ENCODE results near the gene SCNN1B.
"Not testable (repeated sequence)": the region's sequence is repeated elsewhere in the genome, so short reads cannot be mapped to it uniquely, and the experiment has no call there.

The SCNN1B gene

DNA sequence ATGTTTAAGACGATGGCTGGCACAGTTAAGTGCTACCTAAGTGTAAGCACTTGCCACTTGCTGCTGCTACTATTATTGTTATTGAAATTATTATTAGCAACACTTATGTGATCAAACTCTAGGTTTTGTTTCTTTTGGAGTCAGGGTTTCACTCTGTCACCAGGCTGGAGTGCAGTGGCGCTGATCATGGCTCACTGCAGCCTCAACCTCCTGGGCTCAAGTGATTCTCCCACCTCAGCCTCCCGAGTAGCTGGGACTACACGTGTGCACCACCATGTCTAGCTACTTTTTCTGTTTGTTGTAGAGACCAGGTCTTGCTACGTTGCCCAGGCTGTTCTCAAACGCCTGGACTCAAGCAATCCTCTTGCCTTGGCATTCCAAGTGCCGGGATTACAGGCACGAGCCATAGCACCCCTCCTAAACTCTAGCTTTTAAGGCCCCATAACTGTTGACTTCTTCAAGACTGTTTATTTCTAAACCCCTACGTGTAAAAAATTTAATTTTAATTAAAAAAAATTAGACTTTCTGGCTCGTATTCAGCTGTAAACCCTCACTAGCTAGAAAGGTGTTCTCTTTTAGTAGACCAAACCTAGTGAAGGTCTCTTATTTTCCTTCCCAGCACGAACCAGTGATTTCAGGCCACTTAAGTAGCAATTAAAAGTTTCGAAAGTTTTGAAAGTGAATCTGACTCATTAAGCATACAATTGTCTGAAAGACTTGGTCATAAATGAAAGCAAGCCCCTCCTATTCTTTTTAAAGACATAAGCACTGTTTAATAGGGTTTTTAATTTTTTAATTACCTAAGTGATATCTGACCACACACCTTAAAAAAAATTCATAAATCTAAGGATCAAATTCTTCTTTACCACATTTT is 11.7 kb upstream of the SCNN1B start:
- DNase-seq = no peak

DNA sequence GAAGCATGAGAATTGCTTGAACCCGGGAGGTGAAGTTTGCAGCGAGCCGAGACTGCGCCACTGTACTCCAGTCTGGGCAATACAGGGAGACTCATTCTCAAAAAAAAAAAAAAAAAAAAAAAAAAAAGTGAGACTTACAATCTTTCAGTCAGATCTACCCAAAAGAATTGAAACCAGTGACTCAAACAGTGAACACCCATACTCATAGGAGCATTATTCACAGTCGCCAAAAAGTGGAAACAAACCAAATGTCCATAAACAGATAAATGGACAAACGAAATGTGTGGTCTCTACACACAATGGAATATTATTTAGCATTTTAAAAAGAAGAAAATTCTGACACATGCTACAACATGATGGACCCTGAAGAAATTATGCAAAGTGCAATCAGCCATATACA is 9.1 kb upstream of the SCNN1B start:
- DNase-seq = no peak

DNA sequence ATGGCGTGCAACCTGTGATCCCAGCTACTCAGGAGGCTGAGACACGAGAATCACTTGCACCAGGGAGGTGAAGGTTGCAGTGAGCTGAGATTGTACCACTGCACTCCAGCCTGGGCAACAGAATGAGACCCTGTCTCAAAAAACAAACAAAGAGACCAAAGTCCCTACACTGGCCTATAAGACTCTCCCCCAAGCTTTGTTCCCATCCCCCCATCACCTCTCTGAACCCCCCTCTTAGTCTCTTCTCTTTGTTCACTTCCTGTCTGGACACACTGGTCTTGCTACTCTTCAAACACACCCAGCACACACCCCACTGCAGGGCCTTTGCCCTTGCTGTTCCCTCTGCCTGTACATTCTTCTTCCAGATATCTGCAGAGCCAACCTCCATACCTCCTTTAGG is 7.8 kb upstream of the SCNN1B start:
- DNase-seq = no peak

DNA sequence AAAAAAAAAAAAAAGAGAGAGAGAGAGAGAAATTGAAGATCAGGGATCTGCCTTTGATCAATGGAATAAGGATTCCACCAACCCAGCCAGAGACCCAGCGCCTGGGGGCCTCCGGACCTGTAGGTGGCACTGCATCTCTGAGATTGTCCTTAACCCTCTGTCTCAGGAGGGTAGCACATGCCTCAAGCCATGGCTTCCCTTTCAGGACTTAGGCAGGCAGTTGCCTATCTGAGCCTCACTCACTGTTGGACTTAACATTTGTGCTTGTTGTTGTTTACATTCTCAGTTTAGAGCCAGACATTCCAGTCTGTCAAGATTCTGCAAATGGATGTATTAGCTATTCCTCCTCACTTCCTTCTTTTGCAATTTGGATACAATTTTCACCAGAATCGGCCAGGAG is 5.1 kb upstream of the SCNN1B start:
- DNase-seq = no peak

DNA sequence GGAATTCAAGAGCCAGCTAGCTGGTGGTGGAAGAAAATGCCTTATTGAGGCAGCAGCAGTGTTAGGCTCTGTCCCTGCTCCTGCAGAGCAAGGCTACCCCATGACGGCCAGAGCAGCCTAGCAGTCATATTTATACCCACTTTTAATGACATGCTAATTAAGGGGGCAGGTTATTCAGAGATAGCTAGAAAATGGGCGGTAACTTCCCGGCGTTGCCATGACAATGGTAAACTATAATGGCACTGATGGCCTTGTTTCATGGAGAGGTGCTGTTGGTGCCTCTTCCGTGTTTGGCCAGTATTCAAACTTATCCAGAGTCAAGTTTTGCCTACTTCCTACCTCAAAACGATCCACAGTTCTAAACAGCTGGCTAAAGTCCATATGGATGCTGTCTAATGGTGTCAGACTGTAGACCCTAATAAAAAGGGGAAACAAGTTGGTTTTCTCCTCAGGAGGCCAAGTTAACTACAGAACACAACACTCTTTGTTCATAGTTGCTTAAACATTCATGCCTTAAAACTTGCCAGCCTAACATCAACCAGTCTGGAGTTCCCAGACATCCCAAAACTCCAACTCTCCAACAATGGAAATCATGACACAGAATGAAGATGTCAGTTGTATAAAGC is 3.7 kb upstream of the SCNN1B start:
- DNase-seq = no peak

DNA sequence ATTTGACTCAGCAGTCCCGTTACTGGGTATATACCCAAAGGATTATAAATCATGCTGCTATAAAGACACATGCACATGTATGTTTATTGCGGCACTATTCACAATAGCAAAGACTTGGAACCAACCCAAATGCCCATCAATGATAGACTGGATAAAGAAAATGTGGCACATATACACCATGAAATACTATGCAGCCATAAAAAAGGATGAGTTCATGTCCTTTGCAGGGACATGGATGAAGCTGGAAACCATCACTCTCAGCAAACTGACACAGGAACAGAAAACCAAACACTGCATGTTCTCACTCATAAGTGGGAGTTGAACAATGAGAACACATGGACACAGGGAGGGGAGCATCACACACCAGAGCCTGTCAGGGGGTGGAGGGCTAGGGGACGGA is 2.3 kb upstream of the SCNN1B start:
- DNase-seq = not testable (repeated sequence)

DNA sequence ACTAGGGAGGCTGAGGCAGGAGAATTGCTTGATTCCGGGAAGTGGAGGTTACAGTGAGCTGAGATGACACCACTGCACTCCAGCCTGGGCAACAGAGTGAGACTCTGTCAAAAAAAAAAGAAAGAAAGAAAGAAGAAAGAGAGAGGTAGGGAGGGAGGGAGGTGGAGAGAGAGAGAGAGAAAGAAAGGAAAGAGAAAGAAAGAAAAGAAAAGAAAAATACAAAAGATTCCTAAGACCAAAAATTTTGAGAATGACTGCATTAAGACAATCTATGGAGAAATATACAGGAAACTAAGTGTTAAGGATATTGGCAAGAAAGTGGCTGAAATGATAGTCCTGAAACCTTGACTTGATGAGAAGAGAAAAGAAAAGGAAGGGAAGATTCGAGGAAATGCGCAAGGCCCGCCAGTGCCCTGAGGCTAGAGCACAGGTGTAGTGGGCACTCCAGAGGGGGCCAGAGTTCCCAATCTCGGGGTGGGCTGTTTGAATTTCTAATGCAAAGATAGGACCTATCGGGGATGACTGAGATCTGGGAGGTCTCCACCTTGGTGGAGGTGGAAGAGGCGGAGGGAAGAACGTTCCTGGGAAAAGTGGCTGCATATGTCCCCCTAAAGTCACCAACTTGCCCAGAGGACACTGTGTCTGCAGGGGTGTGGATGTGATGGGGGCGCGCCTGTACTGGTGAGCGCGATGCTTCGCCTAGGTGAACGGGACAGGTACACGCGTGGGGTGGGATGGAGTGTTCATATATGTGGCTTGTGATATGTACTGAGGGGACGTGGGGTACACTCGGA is 654 bp upstream of the SCNN1B start:
- DNase-seq = no peak

DNA sequence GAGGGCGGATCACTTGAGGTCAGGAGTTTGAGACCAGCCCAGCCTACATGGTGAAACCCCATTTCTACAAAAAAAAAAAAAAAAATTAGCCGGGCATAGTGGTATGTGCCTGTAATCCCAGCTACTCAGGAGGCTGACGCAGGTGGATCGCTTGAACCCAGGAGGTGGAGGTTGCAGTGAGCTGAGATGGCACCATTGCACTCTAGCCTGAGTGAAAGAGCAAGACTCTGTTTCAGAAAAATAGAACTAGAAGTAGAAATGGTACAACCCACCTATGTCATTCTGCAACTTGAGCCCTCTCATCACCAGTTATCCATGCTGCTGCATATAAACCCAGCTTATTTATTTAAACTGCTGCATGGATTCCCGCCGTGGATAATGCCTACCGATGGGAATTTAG is 1.6 kb downstream of the SCNN1B start:
- DNase-seq = no peak

DNA sequence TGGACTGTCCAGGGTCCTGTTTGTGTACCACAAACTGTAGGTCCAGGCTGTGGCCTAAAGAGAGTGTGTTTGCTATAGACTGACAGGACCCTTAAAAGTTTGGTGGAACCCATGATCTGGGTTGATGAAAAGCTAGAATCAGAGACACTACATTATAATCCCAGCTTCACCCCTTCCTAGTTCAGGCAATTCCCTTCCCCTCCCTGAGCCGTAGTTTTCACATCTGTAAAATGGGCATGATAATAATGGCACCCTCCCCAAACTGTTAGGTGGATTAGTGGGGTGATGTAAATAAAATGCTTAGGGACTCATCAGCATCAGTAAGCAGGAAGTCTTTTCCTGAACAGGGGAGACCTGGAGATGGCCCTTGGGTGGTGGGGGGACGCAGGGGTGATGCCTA is 2.5 kb downstream of the SCNN1B start:
- no peak for DNase-seq

DNA sequence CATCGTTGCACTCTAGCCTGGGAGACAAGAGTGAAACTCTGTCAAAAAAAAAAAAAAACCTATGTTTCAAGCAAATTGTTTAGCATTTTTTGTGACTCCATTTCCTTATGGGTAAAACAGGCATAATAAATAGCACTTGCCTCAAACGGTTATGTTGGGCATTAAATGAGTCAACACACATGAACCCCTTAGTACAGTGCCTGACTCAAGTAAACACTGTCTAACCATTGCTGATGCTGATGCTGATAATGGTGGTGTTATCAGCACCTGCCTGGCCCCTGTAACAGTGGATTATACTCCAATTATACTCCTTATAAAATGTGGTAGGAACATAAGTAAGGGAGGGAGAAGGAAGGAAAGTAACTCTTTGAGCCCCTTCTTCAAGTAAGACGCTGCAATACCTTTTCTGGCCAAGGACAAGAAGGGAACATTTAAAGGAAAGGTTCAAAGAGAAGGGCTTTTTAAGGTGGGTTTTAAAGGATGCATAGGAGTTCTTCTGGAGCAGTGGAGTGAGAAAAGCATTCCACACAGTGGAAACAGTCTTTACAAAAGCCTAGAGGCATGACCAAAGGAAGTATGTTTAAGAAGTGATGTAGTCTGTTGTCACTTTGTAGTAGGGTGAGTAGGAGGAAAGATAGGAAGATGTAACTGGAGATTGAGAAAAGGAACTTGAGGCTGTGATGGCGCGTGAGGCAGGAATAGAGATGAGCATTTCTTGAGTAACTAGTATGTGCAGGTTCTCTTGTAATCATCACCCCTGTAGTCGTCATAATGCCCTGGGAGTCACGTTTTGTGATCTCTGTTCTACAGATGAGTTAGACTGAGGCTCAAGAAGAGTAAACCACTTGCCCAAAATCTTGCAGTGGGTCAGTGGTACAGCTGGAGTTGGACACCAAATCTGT is 4.3 kb downstream of the SCNN1B start:
- no peak for DNase-seq

DNA sequence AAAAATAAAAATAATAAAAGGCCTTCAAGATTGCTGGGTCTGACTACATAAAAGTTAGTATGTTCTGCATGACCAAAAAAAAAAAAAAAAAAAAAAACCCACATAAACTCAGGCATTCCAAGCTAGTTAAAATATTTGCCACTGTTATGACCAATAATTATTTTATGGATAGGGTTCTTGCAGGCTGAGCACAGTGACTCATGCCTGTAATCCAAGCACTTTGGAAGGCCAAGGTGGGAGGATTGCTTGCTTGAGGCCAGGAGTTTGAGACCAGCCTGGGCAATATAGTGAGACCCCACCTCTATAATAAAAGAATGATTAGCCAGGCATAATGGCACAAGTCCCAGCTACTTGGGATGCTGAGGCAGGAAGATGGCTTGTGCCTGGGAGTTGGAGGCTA is 8.1 kb downstream of the SCNN1B start:
- DNase-seq = no peak

DNA sequence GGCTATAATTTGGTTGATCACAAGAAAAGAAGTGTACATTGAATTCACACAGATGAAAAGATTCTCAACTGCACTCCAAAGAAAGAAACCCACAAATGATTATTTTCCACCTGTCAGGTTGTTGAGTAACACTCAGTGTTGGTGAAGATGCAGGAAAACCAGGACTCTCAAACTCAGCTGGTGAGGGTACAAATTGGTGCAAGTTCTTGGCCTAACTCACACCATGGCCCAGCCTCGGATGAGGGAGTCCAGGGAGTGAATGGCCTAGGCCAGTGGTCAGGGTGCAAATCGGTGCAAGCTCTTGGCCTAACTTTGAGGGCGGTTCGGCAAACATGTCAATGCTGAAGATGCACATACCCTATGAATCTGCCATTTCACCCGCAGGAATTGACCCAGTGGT is 8.6 kb downstream of the SCNN1B start:
- DNase-seq = no peak

DNA sequence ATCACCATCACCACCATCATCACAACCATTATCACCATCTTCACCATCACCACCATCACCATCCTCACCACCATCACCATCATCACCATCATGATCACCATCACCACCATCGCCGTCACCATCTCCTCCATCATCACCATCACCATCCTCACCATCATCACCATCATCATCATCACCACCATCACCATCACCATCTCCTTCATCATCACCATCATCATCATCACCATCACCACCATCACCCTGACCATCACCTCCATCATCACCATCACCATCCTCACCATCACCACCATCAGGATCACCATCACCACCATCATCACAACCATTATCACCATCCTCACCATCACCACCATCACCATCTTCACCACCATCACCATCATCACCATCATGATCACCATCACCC is 14.1 kb downstream of the SCNN1B start:
- no peak for DNase-seq

DNA sequence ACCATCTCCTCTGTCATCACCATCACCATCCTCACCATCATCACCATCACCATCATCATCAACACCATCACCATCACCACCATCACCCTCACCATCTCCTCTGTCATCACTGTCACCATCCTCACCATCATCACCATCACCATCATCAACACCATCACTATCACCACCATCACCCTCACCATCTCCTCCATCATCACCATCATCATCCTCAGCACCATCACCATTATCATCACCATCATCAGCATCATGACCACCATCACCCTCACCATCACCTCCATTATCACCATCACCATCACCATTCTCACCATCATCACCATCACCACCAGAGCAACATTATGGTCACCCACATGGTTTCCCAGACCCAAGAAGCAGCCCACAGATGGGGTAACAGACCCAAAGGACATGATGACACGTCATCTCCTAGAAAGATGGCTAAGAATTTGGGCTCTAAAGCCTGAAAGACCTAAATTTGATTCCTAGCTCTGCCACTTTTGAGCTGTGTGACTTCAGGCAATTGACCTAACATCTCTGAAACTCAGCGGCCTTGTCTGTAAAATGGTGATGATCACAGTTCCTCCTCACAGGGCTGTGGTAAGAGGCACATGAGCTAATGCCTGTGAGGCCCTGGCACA is 14.6 kb downstream of the SCNN1B start:
- DNase-seq = no peak

DNA sequence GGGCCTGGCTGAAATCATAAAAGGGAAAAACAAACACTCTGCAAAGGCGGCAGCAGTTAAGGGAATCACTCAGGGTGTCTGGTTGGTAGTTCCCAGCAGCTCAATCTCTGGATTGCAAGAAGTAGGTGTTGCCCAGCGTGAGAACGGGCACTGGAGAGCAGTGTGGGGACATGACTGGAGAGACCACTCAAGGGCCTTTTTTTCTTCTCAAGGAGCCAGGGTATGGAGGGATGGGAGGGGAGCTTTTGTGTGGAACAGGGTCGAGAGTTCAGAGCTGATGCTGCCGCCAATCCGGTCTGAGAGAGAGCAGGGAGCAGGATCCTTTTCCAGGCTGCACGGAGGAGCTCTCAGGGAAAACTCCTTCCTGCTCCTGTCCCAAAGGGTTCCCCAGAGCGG is 15.2 kb downstream of the SCNN1B start:
- DNase-seq = peak; percentile 9

DNA sequence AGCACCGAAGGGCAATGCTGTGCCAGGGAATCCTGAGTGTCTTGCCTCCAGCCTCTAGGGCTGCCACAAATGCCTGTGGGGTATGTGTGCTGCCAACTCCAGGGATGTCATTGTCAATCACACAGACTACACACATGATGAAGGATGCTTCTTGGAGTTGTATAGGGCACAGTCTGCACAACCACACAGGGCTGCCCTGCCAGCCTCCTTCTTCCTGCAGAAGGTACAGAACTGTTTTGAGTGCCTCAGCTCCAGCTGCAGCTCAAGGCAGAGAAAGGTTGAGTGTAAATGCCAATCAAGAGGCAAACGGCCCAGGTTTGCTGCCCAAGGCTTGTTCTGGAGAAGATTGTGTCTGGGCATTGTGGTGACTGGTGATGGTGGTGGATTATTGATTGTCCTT is 15.6 kb downstream of the SCNN1B start:
- DNase-seq = no peak

DNA sequence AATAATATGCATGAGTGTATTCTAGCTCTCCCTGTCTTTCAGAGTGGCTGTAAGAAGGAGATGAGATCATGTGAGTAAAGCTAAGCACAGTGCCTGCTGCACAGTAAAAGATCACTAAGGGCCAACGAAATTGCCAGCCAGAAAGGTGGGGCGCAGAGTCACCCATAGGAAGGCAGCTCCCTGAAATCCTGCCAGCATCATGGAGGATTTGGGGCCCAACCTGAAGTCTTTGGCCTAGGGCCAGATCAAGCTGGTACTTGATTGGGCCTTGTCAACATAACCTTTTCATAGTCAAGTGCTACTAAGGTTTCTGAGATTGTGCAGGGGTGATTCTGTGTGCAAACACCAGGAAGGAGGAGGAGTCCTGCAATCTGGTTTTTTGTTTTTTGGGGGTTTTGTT is 16.5 kb downstream of the SCNN1B start:
- DNase-seq = no peak

DNA sequence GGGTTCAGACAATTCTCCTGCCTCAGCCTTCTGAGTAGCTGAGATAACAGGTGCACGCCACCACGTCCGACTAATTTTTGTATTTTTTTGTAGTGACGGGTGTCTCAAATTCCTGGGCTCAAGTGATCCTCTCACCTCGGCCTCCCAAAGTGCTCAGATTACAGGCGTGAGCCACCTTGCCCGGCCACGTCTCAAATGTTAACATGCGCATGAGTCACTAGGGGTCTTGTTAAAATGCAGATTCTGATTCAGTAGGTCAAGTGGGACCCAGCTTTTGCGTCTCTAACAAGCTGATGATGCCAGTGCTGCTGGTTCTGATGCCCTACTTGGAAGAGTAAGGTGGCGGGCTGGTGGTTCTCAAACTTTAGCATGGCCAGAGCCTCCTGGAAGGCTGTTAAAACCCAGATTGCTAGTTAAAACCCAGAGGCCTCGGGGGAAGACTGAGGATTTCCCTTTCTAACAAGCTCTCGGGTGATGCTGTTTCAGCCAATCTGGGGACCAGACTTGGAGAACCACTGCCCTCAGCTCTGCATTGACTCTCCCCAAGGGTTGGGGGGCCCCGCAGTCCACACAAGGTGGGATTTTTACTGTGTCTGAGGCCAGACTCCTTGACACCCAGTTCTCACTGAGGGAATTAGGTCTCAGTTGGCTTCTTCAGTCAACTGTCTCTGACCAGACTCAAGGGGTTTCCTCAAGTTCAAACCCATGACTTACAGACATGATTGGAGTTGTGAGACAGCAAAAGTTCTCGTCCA is 17.9 kb downstream of the SCNN1B start:
- no peak for DNase-seq

DNA sequence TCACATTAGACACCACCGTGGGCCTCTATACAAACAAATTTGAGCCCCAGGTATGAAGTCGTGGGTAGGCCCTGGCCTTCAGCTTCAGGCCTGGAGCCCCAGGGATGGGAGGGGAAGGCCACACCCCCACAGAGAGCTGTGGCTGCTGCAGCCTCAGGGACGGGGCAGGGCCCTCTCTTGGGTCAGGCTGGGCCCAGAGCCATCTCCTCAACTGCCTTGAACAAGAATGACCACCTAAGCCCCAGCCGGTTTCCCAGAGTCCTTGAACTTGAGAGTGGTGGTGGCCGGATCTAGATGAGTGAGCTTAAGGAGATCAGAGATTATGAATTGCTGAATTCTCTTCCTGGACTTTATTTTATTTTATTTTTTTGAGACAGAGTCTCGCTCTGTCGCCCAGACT is 18.6 kb downstream of the SCNN1B start:
- DNase-seq = no peak

DNA sequence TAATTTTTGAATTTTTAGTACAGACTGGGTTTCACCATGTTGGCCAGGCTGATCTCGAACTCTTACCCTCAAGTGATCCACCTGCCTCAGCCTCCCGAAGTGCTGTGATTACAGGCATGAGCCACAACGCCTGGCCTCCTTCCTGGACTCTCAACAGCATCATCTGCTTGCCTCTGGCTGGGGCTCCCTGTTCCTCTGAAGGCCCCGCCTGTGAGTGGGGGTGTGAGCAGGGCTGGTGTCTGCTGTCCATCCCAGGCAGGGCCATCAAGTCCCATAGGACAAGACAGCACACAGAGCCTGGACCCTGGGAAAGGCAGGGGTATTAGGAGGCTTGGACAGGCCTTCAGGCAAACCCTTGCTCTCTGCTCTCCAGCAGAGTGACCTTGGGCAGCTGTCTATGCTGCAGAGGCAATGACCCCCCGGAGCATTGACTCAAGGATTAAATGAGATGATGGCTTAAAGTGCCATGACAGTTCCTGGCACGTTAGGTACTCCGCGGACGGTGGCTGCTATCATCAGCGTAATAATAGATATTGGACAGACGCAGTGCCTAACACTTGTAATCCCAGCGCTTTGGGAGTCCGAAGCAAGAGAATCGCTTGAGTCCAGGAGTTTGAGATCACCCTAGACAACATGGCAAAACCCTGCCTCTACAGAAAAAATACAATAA is 19.2 kb downstream of the SCNN1B start:
- no peak for DNase-seq
